NCI-H226 (cell line): ENCODE measurements around the gene CDKAL1.
"Not testable (repeated sequence)": the region's sequence is repeated elsewhere in the genome, so short reads cannot be mapped to it uniquely, and the experiment has no call there.

Experiments used
- DNase-seq: peaks from one replicate; pipeline ENCODE4 v3.0.0-alpha.2; 2015

The CDKAL1 gene

GRCh38 chr6:20599302-20600051, 65.2 kb downstream of the CDKAL1 start:
- no peak for DNase-seq

DNA sequence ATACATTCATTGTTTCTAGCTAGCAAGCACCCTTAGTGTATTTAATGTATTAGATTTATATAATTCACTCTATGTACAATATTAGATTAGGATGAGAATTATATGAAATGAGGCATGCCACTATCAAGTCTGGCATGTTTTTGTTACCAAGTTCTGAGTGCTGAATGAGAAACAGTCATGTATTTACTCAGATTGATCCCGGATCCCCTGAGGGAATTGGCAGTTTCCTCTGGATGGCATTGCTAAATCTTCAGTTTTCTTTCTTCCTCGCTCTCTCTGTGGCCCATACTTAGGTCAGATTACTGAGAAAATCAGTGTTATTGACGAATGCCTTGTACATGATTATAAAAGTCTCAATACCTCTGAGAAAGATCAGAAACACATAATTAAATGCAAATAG, 66.6 kb downstream of the CDKAL1 start:
- DNase-seq: no peak

GRCh38 chr6:20604159-20604558, 69.9 kb downstream of the CDKAL1 start:
- no peak for DNase-seq

DNA sequence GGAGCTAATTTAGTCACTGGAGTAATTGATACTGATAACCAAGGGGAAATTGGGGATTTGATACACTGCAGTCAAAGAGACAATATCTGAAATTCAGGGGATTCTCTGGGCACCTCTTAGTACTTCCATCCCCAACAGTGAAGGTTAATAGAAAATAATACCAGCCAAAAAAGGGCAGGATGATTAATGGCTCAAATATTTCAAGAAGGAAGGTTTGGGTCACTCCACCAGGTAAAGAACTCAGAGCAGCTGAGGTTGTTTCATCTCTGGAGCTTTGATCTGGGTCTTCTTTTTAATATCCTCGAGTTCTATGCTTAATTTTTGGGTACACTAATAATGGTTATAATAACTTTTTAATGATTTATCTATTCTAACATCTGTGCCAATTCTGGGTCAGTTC, 70.8 kb downstream of the CDKAL1 start:
- no peak for DNase-seq

- no peak for DNase-seq
Observed at GRCh38 chr6:20605581-20605980, 71.3 kb downstream of the CDKAL1 start.

GRCh38 chr6:20606831-20607230, 72.6 kb downstream of the CDKAL1 start:
- DNase-seq: no peak

DNA sequence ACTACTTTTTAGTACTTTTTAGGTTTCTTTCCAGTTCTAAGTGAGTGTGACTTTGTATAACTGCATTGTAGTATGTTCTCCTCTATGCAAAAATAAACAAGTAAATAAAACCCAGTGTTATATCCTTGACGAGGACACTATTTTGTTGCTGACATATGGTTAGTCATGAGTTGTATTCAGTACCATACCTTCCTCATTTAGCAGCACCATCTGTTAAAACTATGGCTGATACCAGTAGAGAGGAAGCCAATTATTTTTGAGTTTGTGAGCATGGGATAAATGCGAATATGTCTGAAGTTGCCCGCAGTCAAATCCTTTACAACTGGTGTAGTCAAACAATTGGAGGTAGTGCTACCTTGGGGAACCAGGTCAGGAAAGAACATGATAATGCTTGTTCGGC, 74.1 kb downstream of the CDKAL1 start:
- DNase-seq: no peak

DNA sequence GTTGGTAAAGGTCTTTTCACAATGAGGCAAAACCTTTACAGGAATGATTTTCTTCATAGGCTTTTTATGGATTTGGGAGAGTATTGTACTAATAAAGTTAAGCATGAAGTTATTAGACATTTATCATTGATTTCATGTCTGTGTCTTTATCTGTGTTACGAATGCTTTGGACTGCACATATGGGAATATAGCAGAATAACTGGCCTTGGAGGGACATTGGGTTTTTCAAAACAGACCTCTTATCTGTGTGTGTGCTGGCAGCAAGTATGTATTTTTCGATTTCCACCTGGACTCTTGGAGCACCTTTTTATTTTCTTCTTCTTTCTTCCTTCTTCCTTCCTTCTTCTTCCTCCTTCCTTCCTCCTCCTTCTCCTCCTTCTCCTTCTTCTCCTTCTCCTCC, 74.6 kb downstream of the CDKAL1 start:
- DNase-seq: no peak

DNA sequence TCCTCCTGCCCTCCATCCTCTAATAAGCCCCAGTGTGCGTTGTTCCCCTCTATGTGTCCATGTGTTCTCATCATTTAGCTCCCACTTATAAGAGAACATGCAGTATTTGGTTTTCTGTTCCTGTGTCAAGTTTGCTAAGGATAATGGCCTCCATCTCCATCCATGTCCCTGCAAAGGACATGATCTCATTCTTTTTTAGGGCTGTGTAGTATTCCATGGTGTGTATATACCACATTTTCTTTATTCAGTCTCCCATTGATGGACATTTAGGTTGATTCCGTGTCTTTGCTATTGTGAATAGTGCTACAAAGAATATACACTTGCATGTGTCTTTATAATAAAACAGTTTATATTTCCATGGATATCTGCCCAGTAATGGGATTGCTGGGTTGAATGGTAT, 75.7 kb downstream of the CDKAL1 start:
- not testable (repeated sequence) for DNase-seq

GRCh38 chr6:20610636-20611370, 76.5 kb downstream of the CDKAL1 start:
- DNase-seq: no peak

DNA sequence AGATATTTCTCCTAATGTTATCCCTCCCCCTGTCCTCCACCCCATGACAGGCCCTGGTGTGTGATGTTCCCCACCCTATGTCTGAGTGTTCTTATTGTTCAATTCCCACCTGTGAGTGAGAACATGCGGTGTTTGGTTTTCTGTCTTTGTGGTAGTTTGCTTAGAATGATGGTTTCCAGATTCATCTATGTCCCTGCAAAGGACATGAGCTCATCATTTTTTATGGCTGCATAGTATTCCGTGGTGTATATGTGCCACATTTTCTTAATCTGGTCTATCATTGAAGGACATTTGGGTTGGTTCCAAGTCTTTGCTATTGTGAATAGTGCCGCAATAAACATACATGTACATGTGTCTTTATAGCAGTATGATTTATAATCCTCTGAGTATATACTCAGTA, 83.3 kb downstream of the CDKAL1 start:
- DNase-seq: not testable (repeated sequence)

DNA sequence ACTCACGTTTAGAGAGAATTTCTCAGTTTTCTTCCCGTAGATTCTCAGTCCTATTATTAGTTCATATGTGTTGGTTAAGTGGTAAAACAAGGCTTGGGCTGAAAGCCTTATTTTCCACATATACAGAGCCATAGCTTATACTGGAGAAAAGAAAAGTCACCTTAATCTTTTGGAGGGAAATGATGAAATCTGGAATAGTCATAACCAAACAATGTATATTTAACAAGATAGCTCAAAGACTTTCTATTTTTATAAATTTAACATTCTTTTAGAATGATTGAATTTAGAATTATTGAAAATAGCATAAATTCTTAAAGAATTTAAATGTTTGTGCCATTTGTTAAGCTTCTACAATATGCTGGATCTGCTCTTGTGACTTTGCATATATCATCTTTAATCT, 85.8 kb downstream of the CDKAL1 start:
- no peak for DNase-seq

DNA sequence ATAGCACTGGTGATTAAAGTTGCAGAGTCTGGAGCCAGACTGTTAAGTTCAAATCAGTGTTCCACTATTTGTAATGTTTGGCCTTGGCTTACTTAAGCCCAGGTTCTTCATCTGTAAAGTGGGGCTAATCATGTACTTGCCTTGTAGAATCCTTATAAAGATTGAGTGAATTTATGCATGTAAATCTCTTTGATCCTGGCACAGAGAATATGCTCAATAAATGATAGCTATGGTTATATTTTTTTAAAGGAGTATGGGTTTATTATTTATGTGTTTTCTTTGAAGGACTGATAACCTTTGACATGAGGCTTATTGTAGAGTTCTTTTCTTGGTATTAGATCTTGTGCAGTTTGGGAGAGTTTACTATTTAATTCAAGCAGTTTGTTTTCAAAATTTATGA, 89.5 kb downstream of the CDKAL1 start:
- no peak for DNase-seq

DNA sequence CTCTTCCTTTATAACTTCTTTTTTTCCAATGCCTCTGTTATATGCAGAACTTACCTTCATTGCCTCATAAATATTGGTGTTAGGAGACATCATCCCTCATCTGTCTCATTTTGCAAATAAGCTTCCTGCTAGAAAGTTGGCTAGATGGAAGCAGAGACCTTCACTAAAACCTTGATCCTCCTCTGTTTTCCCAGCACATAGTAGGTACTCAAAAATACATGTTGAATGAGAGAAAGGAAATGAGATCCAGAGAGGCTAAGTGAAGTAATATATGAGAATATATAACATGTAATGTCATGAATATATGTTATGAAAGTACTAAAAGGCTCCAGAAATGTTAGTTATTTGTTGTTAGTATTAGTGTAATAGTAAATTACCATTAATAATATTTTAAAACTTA, 91.9 kb downstream of the CDKAL1 start:
- no peak for DNase-seq

DNA sequence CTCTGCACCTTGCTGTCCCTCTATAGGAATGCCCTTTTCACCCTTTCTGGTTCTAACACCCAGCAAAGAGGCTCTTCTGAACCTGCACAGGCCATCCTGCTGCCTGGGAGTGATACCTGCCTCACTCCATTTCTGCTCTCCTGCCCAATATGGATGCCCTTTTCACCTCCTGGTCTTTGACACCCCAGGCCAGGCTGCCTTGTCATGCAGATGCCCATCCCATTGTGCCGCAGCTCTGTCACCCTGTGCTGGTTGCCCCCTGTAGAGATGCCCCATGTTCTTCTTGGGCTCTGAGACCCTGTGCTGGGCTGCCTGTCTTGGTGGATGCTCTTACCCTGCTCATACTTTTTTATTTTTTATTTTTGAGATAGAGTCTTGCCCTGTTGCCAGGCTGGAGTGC, 95.3 kb downstream of the CDKAL1 start:
- no peak for DNase-seq

DNA sequence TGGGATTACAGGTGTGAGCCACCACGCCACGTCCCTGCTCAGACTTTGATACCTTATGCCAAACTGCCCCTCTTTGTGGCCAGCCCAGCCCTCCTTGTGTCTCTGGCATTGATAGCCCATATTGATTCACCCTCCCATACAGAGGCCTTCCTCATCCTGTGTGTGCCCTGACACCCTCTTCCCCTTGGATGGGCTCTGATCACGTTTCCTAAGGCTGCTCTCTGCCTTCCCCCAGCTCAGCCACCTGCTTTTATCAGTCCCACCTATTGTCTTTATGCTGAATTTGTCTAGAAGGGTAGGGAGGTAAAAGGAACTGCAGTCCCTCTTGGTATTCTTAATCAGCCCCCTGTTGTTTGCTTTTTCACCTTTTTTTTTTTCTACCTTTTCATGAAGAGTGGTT, 95.9 kb downstream of the CDKAL1 start:
- DNase-seq: no peak

- no peak for DNase-seq
Observed at GRCh38 chr6:20630617-20631548, 96.6 kb downstream of the CDKAL1 start.

GRCh38 chr6:20631549-20631924, 97.3 kb downstream of the CDKAL1 start:
- no peak for DNase-seq

GRCh38 chr6:20632696-20633095, 98.4 kb downstream of the CDKAL1 start:
- no peak for DNase-seq

DNA sequence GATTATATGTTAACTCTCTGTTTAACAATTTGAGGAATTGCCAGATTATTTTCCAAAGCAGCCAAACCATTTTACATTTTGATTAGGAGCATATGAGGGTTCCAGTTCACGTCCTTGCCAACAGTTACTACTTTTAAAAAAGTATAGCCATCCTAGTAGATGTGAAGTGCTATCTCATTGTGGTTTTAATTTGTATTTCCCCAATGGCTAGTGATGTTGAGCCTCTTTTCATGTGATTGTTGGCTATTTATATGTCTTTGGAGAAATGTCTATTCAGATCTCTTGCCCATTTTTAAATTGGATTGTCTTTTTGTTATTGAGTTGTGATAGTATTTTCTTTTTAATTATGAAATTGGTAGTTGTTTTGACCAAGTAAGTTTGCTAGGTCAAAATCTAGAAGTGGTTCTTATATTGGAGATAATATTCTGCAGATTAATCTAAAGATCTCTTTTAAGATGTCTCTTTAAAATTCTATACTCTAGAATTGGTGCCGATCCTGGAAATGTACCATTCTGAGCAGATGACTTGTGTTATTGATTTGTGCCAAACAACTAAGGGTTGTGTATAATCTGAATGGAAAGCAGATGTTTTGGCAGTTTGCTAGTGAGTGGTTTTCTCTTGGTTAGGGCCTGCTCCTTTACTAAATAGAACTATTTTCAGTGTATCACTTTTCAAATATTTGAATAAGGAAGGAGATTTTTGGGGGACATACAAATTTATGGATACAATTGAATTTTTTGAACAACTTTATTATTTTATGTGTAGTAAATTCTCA, 99.5 kb downstream of the CDKAL1 start:
- no peak for DNase-seq

- no peak for DNase-seq
Observed at GRCh38 chr6:20639161-20639560, 104.9 kb downstream of the CDKAL1 start.

DNA sequence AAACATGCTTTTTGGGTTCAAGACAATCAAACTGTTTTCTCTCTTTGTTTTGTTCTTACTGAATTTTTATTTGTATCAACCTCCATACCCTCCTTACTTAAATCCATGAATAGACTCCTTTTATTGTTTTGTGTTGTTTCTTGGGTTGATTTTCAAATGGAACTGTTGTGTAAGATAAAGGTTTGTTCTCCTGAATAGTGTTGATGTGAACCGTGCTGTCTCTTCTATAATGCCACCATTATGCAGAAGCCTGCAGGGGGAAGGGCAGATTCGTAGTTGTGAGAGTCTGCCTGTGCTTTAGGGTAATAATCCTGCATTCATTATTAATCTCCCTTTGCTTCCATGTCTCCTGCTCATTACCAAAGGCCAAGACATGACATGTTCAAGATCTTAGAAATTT, 105.9 kb downstream of the CDKAL1 start:
- no peak for DNase-seq

DNA sequence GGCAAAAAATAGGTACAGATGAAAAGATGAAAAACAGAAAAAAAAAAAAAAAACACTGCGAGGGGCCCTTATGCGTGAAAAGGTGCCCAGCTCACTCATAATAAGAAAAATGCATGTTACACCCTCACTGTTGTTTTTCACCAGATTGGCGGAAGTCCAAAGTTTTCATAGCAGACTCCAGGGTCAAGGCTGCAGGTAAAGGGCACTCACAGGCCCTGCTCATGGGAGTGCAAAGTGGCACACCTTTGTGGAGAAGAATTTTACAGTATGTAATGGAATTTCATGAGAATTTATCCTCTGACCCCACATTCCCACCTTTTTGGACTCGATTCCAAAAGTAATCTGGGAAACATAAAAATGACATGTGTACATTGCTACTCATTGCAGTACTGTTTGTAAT, 108.2 kb downstream of the CDKAL1 start:
- DNase-seq: no peak
